ENCODE data around the gene BUB1. TPM values are rescaled to one million over a fixed set of nuclear protein-coding genes. Genes with fewer than 3 reads are reported as not detected.
"Not testable (repeated sequence)": the region's sequence is repeated elsewhere in the genome, so short reads cannot be mapped to it uniquely, and the experiment has no call there.

BUB1 gene
- total RNA-seq: 107 and 114 TPM in 2 replicates

- intact Hi-C loops (cut with micrococcal nuclease): loop anchor here (2.0 to 10.0 kb wide), 3 partner anchors 71 to 1377 kb away; partner anchors contain the start of gene TMEM87B
Measured at GRCh38 chr2:110677530-110678456, at the start of gene BUB1. Gene BUB1, minus strand, starts transcription at chr2:110678063. Its CDS starts 68 bp downstream, at chr2:110677995.

GRCh38 chr2:110726285-110726684 is 48.4 kb upstream of the BUB1 start:
- intact Hi-C loops (cut with micrococcal nuclease): no loop called here

GRCh38 chr2:110725859-110726258 is 48.0 kb upstream of the BUB1 start:
- intact Hi-C loops (cut with micrococcal nuclease): no loop called here

- intact Hi-C loops (cut with micrococcal nuclease): no loop called here
Measured at GRCh38 chr2:110725370-110725769, 47.5 kb upstream of the BUB1 start.

GRCh38 chr2:110724820-110725219 is 47.0 kb upstream of the BUB1 start:
- intact Hi-C loops (cut with micrococcal nuclease): no loop called here

GRCh38 chr2:110720547-110720946 is 42.7 kb upstream of the BUB1 start:
- intact Hi-C loops (cut with micrococcal nuclease): no loop called here

GRCh38 chr2:110718990-110719389 is 41.1 kb upstream of the BUB1 start:
- intact Hi-C loops (cut with micrococcal nuclease): no loop called here

- intact Hi-C loops (cut with micrococcal nuclease): no loop called here
Measured at GRCh38 chr2:110718382-110718781, 40.5 kb upstream of the BUB1 start.

- intact Hi-C loops (cut with micrococcal nuclease): no loop called here
Measured at GRCh38 chr2:110717734-110718133, 39.9 kb upstream of the BUB1 start.

- intact Hi-C loops (cut with micrococcal nuclease): no loop called here
Measured at GRCh38 chr2:110716959-110717645, 39.2 kb upstream of the BUB1 start.

GRCh38 chr2:110714452-110715224 is 36.8 kb upstream of the BUB1 start:
- intact Hi-C loops (cut with micrococcal nuclease): no loop called here

GRCh38 chr2:110713513-110714362 is 35.9 kb upstream of the BUB1 start:
- intact Hi-C loops (cut with micrococcal nuclease): no loop called here

GRCh38 chr2:110712737-110713136 is 34.9 kb upstream of the BUB1 start:
- intact Hi-C loops (cut with micrococcal nuclease): no loop called here

- intact Hi-C loops (cut with micrococcal nuclease): no loop called here
Measured at GRCh38 chr2:110708455-110708854, 30.6 kb upstream of the BUB1 start.

GRCh38 chr2:110707386-110707965 is 29.6 kb upstream of the BUB1 start:
- intact Hi-C loops (cut with micrococcal nuclease): no loop called here

GRCh38 chr2:110702514-110703380 is 24.9 kb upstream of the BUB1 start:
- intact Hi-C loops (cut with micrococcal nuclease): no loop called here

GRCh38 chr2:110698253-110698652 is 20.4 kb upstream of the BUB1 start:
- intact Hi-C loops (cut with micrococcal nuclease): not testable (repeated sequence)

GRCh38 chr2:110695146-110695898 is 17.5 kb upstream of the BUB1 start:
- intact Hi-C loops (cut with micrococcal nuclease): not testable (repeated sequence)
